ENCODE measurements around the gene EML1. TPM values are rescaled to one million over a fixed set of nuclear protein-coding genes. Genes with fewer than 3 reads are reported as not detected.

Gene EML1
- total RNA-seq, 1 donor from 2014 or later: 28.3 TPM

- H3K36me3 ChIP-seq: no peaks in the 10 kb centered on the region
- no peaks in the 10 kb centered on the region for H3K9me3 ChIP-seq
- no peaks in the 10 kb centered on the region for H3K27me3 ChIP-seq
- no peak for TF ChIP-seq CTCF (IDR thresholded peaks at IDR 0.05)
- intact Hi-C loops (cut with DNase I): loop anchor here (10.0 kb wide), 2 partner anchors 190 to 420 kb away; partner anchors contain the start of gene CCDC85C
- peaks cover 0 to 6% of the 10 kb centered on the region in 2 donors for H3K4me1 ChIP-seq
- peak overlapping the region in 1 of 2 donors; percentile 84 for H3K4me3 ChIP-seq
- no peak overlapping the region for H3K27ac ChIP-seq
- DNase-seq (ENCODE audit: low spot score in 2 of 2): no peak
Measured at GRCh38 chr14:99795046-99795445, 1.8 kb downstream of the EML1 start.

- intact Hi-C loops (cut with DNase I): loop anchor here (10.0 kb wide), 2 partner anchors 192 to 418 kb away; partner anchors contain the start of gene CCDC85C
- Histone ChIP-seq H3K27ac (no peak overlapping the region), H3K27me3 (no peaks in the 10 kb centered on the region), H3K4me3 (no peak overlapping the region), H3K9me3 (no peaks in the 10 kb centered on the region), H3K4me1 (no peaks in the 10 kb centered on the region), H3K36me3 (no peaks in the 10 kb centered on the region)
- no peak for TF ChIP-seq CTCF (IDR thresholded peaks at IDR 0.05)
- DNase-seq (ENCODE audit: low spot score in 2 of 2): no peak
Measured at GRCh38 chr14:99797231-99797630, 4.0 kb downstream of the EML1 start.

GRCh38 chr14:99800781-99801180 is 7.6 kb downstream of the EML1 start:
- no peaks in the 10 kb centered on the region for H3K9me3 ChIP-seq
- H3K4me3 ChIP-seq: no peak overlapping the region
- no peaks in the 10 kb centered on the region for H3K27me3 ChIP-seq
- H3K36me3 ChIP-seq: no peaks in the 10 kb centered on the region
- TF ChIP-seq CTCF (IDR thresholded peaks at IDR 0.05): no peak
- no peak for DNase-seq (ENCODE audit: low spot score in 2 of 2)
- no peaks in the 10 kb centered on the region for H3K4me1 ChIP-seq
- no peak overlapping the region for H3K27ac ChIP-seq
- intact Hi-C loops (cut with DNase I): no loop called here

- Histone ChIP-seq H3K4me1 (no peaks in the 10 kb centered on the region), H3K27me3 (no peaks in the 10 kb centered on the region), H3K9me3 (no peaks in the 10 kb centered on the region), H3K27ac (no peak overlapping the region), H3K4me3 (no peak overlapping the region), H3K36me3 (no peaks in the 10 kb centered on the region)
- no peak for TF ChIP-seq CTCF (IDR thresholded peaks at IDR 0.05)
- intact Hi-C loops (cut with DNase I): no loop called here
- no peak for DNase-seq (ENCODE audit: low spot score in 2 of 2)
Measured at GRCh38 chr14:99802301-99803105, 9.3 kb downstream of the EML1 start.

- intact Hi-C loops (cut with DNase I): no loop called here
- no peak overlapping the region for H3K4me3 ChIP-seq
- no peak for DNase-seq (ENCODE audit: low spot score in 2 of 2)
- no peaks in the 10 kb centered on the region for H3K9me3 ChIP-seq
- no peaks in the 10 kb centered on the region for H3K4me1 ChIP-seq
- no peak for TF ChIP-seq CTCF (IDR thresholded peaks at IDR 0.05)
- no peaks in the 10 kb centered on the region for H3K27me3 ChIP-seq
- H3K27ac ChIP-seq: no peak overlapping the region
- no peaks in the 10 kb centered on the region for H3K36me3 ChIP-seq
Measured at GRCh38 chr14:99803106-99803775, 10.0 kb downstream of the EML1 start.

Measured in ascending aorta (tissue), 2 donors.